ENCODE measurements around the gene IGF1R. TPM values are rescaled to one million over a fixed set of nuclear protein-coding genes. Genes with fewer than 3 reads are reported as not detected.
A peak's percentile ranks its signal among the peaks of the same experiment; 100 is the strongest.

Gene IGF1R
- total and polyA plus RNA-seq, 2 of the 8 experiments (the other 6 are each of a cell fraction or from before 2014, with no cell fraction given), result 32.9 to 109 TPM

GRCh38 chr15:98861188-98861587, 212.8 kb downstream of the IGF1R start:
- peaks cover 6 to 22% (median 12%) of the 10 kb centered on the region in 4 experiments for H3K4me1 ChIP-seq (replicated peaks in 1 of 4; ENCODE audit: control insufficient read depth in 3 of 4, insufficient read depth in 4 of 4, low read length in 3 of 4)
- H2AFZ ChIP-seq (ENCODE audit: low read length), result no peak overlapping the region
- no peak overlapping the region for H3K14ac ChIP-seq (ENCODE audit: insufficient read length)
- H4K5ac ChIP-seq (ENCODE audit: insufficient read length, low read depth, low read length), result no peak overlapping the region
- H2BK20ac ChIP-seq (ENCODE audit: low read length), result no peak overlapping the region
- H3K4me2 ChIP-seq (ENCODE audit: insufficient read depth in 1 of 2, low read depth in 2 of 2, low read length in 2 of 2), result peak overlapping the region in 1 of 2 experiments; percentile 8; a peak in 1 of 4 replicates
- no peak overlapping the region for H2BK120ac ChIP-seq (replicated peaks; ENCODE audit: low read depth, low read length)
- H2BK5ac ChIP-seq (ENCODE audit: low read depth, low read length), result no peak overlapping the region
- no peak overlapping the region for H2BK12ac ChIP-seq (ENCODE audit: low read depth, low read length)
- no peak overlapping the region for H3K27ac ChIP-seq (ENCODE audit: low read depth, low read length)
- ChIA-PET POLR2A (ENCODE audit: partially characterized antibody) (no interaction called here), CTCF (ENCODE audit: partially characterized antibody) (interaction anchor here (0.6 to 2.0 kb wide), 9 partner anchors 10 to 335 kb away, joined by 3 to 7 read pairs (median 3); no protein-coding TSS in a partner anchor)
- no peak overlapping the region for H3K4ac ChIP-seq (replicated peaks; ENCODE audit: insufficient read length, low read depth, low read length)
- no peak overlapping the region for H3K23ac ChIP-seq (ENCODE audit: insufficient read length)
- H3K23me2 ChIP-seq (ENCODE audit: low read depth, low read length), result no peaks in the 10 kb centered on the region
- peaks cover 3 to 97% of the 10 kb centered on the region in 2 experiments; a peak in 3 of 4 replicates for H3K79me2 ChIP-seq (ENCODE audit: control insufficient read depth in 1 of 2, insufficient read depth in 2 of 2, low read length in 2 of 2)
- H3K27me3 ChIP-seq (replicated peaks in 1 of 4; ENCODE audit: control insufficient read depth in 3 of 4, extremely low read depth in 1 of 4, insufficient read depth in 3 of 4, low read length in 3 of 4), result no peaks in the 10 kb centered on the region; a peak in 1 of 7 replicates
- no peak overlapping the region for H4K91ac ChIP-seq (replicated peaks; ENCODE audit: insufficient read length, low read length)
- no peak overlapping the region for H3K9ac ChIP-seq (replicated peaks in 1 of 4; ENCODE audit: extremely low read depth in 1 of 4, low read depth in 3 of 4, low read length in 3 of 4)
- no peak for TF ChIP-seq JUN (IDR thresholded peaks at IDR 0.05; ENCODE audit: low read depth, low read length)
- TF ChIP-seq ATF3 (IDR thresholded peaks at IDR 0.05; ENCODE audit: insufficient read depth, low read depth, low read length), result no peak
- WGBS, 2 experiments (ENCODE audit: extremely low coverage in 1 of 2, insufficient coverage in 1 of 2, insufficient read length in 1 of 2, insufficient replicate concordance in 2 of 2, low coverage in 1 of 2, low lambda C conversion rate in 2 of 2, missing lambda C conversion rate in 1 of 2), result 66% methylated on average over 6 of the region's 6 CpGs; no CpG with 5 or more reads in 1 of the 2 experiments
- no peak overlapping the region for H2AK5ac ChIP-seq (ENCODE audit: low read depth, low read length)
- no peak overlapping the region for H3K56ac ChIP-seq (replicated peaks; ENCODE audit: insufficient read length, low read depth, low read length)
- FAIRE-seq (no peak), DNase-seq (ENCODE audit: low read depth in 1 of 2, low spot score in 2 of 2) (no peak)
- no peak overlapping the region for H4K8ac ChIP-seq (ENCODE audit: extremely low read depth, insufficient read depth, low read length)
- H3K4me3 ChIP-seq (ENCODE audit: extremely low read depth in 1 of 4, insufficient read depth in 2 of 4, low read depth in 3 of 4, low read length in 4 of 4), result no peak overlapping the region
- H4K20me1 ChIP-seq (replicated peaks in 1 of 2; ENCODE audit: control insufficient read depth in 1 of 2, insufficient read depth in 2 of 2, low read length in 2 of 2), result peaks cover 4 to 10% of the 10 kb centered on the region in 2 experiments
- peak overlapping the region; percentile 47; the same call in 1 of the 2 replicates for H2BK15ac ChIP-seq (ENCODE audit: low read length)
- H3K79me1 ChIP-seq (ENCODE audit: low read depth, low read length), result peaks cover 10% of the 10 kb centered on the region; the same call in 1 of the 2 replicates
- no peaks in the 10 kb centered on the region for H3K9me3 ChIP-seq (ENCODE audit: insufficient read depth in 2 of 2, low read depth in 1 of 2, low read length in 1 of 2)
- H3K18ac ChIP-seq (ENCODE audit: extremely low read depth, low read length), result no peak overlapping the region
- H3K36me3 ChIP-seq (ENCODE audit: control insufficient read depth in 2 of 4, insufficient read depth in 4 of 4, low read length in 3 of 4), result no peaks in the 10 kb centered on the region
